Pancreas (tissue), 10 donors: ENCODE results near the gene USP28. TPM values are rescaled to one million over a fixed set of nuclear protein-coding genes. Genes with fewer than 3 reads are reported as not detected.
A peak's percentile ranks its signal among the peaks of the same experiment; 100 is the strongest.

Source experiments
- ATAC-seq, 4 donors: fragments of 200-7000 bp; cut with Tn5 transposase; one replicate each; pipeline versions ENCODE4 v1.8.0 to v1.9.1; 2020; ENCODE audit warnings: mild to moderate bottlenecking in 4 of 4, moderate library complexity in 4 of 4
- DNase-seq, 6 donors: peaks; one replicate each; pipeline ENCODE4 v3.0.0-alpha.2; 2020
- FAIRE-seq: peaks from 2 replicates; lab custom pipeline; 2012; peaks lifted over from hg19 to GRCh38; lab: Jason Lieb, UNC
- H3K27ac ChIP-seq, 4 donors: fragments of 200-600 bp; sonication (generic); 1 replicate in 3 of 4; 2 replicates in 1 of 4; pipeline versions ENCODE4 v1.5.0 to v1.8.0; 2020
- H3K27me3 ChIP-seq, 4 donors: fragments of 200-600 bp; one replicate each; pipeline ENCODE4 v1.8.0; 2021
- H3K36me3 ChIP-seq, 3 donors: fragments of 200-600 bp; sonication (generic) in 1 of 3; one replicate each; pipeline versions ENCODE4 v1.5.0 to v1.8.0; 2020 to 2021
- H3K4me1 ChIP-seq, 3 donors: fragments of 200-600 bp; one replicate each; pipeline ENCODE4 v1.8.0; 2021
- H3K4me3 ChIP-seq, 4 donors: fragments of 200-600 bp; sonication (generic) in 2 of 4; one replicate each; pipeline versions ENCODE4 v1.5.0 to v1.8.0; 2020 to 2021
- H3K9me3 ChIP-seq, 4 donors: fragments of 200-600 bp; one replicate each; pipeline ENCODE4 v1.8.0; 2021
- WGBS, 2 donors: extraction: QIAGEN DNeasy Blood & Tissue Kit; methylation state at CpG; one replicate each; pipeline ENCODE4 v1.1.7; 2013; 5-methylcytosine and 5-hydroxymethylcytosine counted together
- intact Hi-C, 3 donors: fragments of 100-400 bp; cut with DNase I; formaldehyde crosslinking; loops; one replicate each; pipeline versions ENCODE4 v1.11.1 to v1.14.2; 2022
- polyA plus RNA-seq, 2 donors: library from polyadenylated mRNA; stranded (reverse); fragments of 200-250 nt; gene quantifications; one replicate each; pipeline ENCODE4 v1.2.3, GENCODE V29; 2013
- total RNA-seq, 6 donors: library from RNA; stranded (reverse); fragmentation: NEBNext Ultra II Directional in 4 of 6; extraction: Animal tissue kit (Norgen Biotek cat#: 25700) in 4 of 6; gene quantifications; one replicate each; pipeline versions ENCODE4 v1.2.1 to v1.2.4, GENCODE V29; 2021 to 2023
- TF ChIP-seq, protein P1 (sequence below), 4 donors: fragments of 200-600 bp; sonication (generic) in 3 of 4; IDR thresholded peaks; one replicate each; pipeline versions ENCODE4 v1.5.0 to v1.8.0; 2021; ENCODE audit warnings: antibody characterized with exemption in 4 of 4
- donor health status: healthy with polysubstance abuse.
- donor health status: DM: no; HTN: no; CAD: no; lungs with moderate emphysema.
- donor health status: DM: no; HTN: no; CAD: no.
- donor health status: control.
- donor health status: control.
- donor health status: Bipolar disorder and iron deficiency.
- donor health status: DM: yes; HTN: yes; CAD: no.
- donor health status: DM: no; HTN: no; CAD: no.
- donor health status: DM: no; HTN: no; CAD: no.
- donor health status: DM: yes; HTN: yes; CAD: no.

The USP28 gene
- total and polyA plus RNA-seq, 8 donors, result 3.2 to 16.6 (median 8.0) TPM

DNA sequence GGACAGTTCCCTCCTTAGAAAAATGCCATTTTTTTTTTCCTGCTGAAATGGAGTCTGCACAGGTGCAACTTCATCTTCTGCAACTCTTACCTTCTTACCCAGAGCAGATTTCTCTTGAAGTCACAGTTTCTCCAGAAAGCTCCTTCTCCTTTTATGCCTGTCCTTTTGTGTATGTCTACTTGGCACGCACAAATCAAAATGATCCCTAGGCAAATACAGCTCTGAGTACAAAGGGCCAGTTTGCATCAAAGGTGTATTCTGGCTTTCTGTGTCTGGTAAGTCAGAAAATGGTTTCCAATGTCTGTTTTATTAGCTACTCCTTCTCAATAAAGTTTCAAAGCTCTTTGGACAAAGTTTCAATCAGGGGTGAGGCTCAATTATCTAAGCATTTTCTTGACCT, 93.2 kb downstream of the USP28 start:
- FAIRE-seq (no peak), DNase-seq (no peak), ATAC-seq (no peak)
- 38 to 59% methylated on average over 1 of the region's 1 CpG for WGBS, 2 donors
- Histone ChIP-seq H3K27me3 (no peaks in the 10 kb centered on the region), H3K36me3 (no peaks in the 10 kb centered on the region), H3K4me1 (peaks cover 4 to 7% (median 6%) of the 10 kb centered on the region in 3 donors), H3K4me3 (no peak overlapping the region), H3K27ac (no peak overlapping the region), H3K9me3 (no peaks in the 10 kb centered on the region)
- TF ChIP-seq, protein P1, sequence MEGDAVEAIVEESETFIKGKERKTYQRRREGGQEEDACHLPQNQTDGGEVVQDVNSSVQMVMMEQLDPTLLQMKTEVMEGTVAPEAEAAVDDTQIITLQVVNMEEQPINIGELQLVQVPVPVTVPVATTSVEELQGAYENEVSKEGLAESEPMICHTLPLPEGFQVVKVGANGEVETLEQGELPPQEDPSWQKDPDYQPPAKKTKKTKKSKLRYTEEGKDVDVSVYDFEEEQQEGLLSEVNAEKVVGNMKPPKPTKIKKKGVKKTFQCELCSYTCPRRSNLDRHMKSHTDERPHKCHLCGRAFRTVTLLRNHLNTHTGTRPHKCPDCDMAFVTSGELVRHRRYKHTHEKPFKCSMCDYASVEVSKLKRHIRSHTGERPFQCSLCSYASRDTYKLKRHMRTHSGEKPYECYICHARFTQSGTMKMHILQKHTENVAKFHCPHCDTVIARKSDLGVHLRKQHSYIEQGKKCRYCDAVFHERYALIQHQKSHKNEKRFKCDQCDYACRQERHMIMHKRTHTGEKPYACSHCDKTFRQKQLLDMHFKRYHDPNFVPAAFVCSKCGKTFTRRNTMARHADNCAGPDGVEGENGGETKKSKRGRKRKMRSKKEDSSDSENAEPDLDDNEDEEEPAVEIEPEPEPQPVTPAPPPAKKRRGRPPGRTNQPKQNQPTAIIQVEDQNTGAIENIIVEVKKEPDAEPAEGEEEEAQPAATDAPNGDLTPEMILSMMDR (IDR thresholded peaks at IDR 0.05), result no peak
- intact Hi-C loops, result no loop called here

DNA sequence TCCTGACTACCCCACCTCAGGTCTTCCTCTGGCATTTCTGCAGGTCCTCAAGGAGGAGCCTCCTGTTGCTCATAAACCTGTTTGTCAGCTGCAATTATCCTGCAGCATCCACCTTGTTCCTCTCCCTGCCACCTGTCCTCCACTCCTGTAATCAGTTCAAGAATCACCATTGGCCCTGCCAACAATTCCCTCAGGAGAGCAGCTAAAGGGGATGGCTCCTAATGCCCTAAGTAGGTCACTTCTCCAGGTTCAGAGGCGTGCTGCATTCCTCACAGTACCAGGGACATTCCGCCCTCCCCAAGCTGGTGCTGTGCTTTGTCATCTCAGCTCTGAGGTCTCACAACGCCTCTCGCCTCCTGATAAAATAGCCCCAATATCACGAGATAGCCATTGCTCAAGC, 93.7 kb downstream of the USP28 start:
- ATAC-seq (no peak), DNase-seq (no peak), FAIRE-seq (no peak)
- Histone ChIP-seq H3K27ac (no peak overlapping the region), H3K4me1 (peaks cover 4 to 7% (median 6%) of the 10 kb centered on the region in 3 donors), H3K36me3 (no peaks in the 10 kb centered on the region), H3K27me3 (no peaks in the 10 kb centered on the region), H3K4me3 (no peak overlapping the region), H3K9me3 (no peaks in the 10 kb centered on the region)
- intact Hi-C loops, result no loop called here
- TF ChIP-seq, protein P1 (IDR thresholded peaks at IDR 0.05), result no peak
- WGBS, 2 donors, result 55 to 56% methylated on average over 5 of the region's 5 CpGs

DNA sequence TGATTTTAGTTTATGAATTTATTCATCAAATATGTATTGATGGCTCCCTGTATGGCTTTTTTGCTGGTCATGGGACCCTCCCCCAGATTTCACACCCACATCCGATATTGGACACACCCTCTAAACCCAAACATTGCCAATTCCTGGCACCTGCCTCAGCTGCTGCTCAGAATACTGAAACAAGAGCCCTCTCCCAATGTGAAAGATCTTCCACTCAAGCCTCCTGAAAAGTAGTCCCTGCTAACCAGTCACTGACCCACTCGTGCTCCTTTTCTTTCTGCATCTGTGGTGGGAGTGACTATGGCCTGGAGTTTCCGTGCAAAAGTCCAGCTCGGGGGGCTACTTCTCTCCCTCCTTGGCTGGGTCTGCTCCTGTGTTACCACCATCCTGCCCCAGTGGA, 95.9 kb downstream of the USP28 start, which contains the start of gene CLDN25:
Gene CLDN25 (plus strand): TSS at position 301 of the 400 bp plus-strand sequence. CDS start 0 bp downstream, at position 301.
- intact Hi-C loops, result no loop called here
- WGBS, 2 donors, result 77 to 84% methylated on average over 4 of the region's 4 CpGs
- FAIRE-seq (no peak), ATAC-seq (no peak), DNase-seq (no peak)
- Histone ChIP-seq H3K4me3 (no peak within 1 kb of the TSS), H3K27ac (peak within 1 kb of the TSS in 2 of 4 donors; percentile 77 to 83), H3K36me3 (no peaks in the 10 kb centered on the region), H3K9me3 (no peaks in the 10 kb centered on the region), H3K4me1 (peaks cover 4 to 7% (median 6%) of the 10 kb centered on the region in 3 donors), H3K27me3 (no peaks in the 10 kb centered on the region)
- TF ChIP-seq, protein P1 (IDR thresholded peaks at IDR 0.05), result no peak

DNA sequence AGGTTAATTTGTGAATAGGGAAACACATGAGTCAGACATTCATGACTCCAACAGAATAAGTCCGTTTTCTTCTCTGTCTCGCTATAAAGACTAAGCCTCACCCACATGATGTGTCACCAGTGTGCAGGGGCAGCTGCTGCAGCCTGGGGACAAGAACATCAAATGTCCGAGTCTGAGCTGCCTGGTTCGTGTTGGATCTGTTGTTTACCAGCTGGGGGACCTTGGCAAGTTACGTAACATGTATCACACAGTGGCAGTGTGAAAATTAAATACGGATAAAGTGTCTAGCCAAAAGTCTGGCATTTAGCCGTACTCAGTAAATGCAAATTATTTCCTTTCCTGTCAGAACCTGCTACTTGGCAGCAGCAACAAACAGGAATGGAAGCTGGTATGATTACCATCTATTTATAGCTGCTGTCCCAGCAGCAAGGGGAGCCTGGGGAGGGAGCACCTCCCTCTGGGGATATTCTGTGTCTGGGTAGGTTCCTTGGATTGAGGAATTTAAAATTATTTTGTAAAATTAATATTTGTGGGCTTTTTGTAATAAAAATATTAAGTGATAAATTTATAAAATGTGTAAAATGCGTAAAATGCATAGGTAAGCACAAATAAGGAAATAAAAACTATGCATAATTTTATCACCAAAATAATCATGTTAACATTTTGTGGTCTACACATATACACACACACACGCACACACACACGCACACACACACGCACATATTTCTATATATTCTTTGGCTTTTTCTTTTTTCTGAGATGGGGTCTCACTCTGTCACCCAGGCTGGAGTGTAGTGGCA, 97.1 kb downstream of the USP28 start:
- Histone ChIP-seq H3K4me3 (peak overlapping the region in 2 of 4 donors; percentile 13 to 14), H3K4me1 (peaks cover 4 to 7% (median 6%) of the 10 kb centered on the region in 3 donors), H3K27ac (peak overlapping the region; percentile 30 to 83 (median 72)), H3K27me3 (no peaks in the 10 kb centered on the region), H3K36me3 (no peaks in the 10 kb centered on the region), H3K9me3 (no peaks in the 10 kb centered on the region)
- intact Hi-C loops, result no loop called here
- peak in 4 of 6 donors; percentile 52 to 64 (median 58) for DNase-seq
- TF ChIP-seq, protein P1 (IDR thresholded peaks at IDR 0.05), result no peak
- 27 to 28% methylated on average over 11 of the region's 11 CpGs for WGBS, 2 donors
- peak; percentile 47 to 64 (median 60) for ATAC-seq
- no peak for FAIRE-seq

DNA sequence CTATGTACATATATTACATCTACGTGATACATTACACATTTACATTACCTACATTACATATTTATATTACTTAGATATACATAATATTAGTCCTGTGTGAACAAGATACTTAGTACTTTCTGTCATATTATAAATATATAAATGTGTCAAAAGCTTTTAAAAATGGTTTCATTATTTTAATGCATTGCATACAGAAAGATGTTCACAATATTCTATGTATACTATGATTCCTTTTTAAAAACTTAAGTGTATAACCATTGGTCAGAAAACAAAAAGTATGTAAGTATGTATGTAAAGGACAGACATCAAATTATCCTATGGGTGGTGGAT, 101.2 kb downstream of the USP28 start:
- TF ChIP-seq, protein P1 (IDR thresholded peaks at IDR 0.05), result peak in 1 of 4 donors; percentile 2
- peak overlapping the region in 2 of 4 donors; percentile 68 to 77 for H3K4me3 ChIP-seq
- H3K27me3 ChIP-seq, result no peaks in the 10 kb centered on the region
- no peaks in the 10 kb centered on the region for H3K36me3 ChIP-seq
- DNase-seq, result no peak
- H3K4me1 ChIP-seq, result peaks cover 7 to 12% (median 11%) of the 10 kb centered on the region in 3 donors
- FAIRE-seq, result peak; percentile 95
- no peaks in the 10 kb centered on the region for H3K9me3 ChIP-seq
- 0% methylated on average over 1 of the region's 1 CpG for WGBS, 2 donors
- peak overlapping the region in 2 of 4 donors; percentile 81 to 86 for H3K27ac ChIP-seq
- no peak for ATAC-seq
- intact Hi-C loops, result no loop called here
